ENCODE measurements around the gene NUDT2.

DNA sequence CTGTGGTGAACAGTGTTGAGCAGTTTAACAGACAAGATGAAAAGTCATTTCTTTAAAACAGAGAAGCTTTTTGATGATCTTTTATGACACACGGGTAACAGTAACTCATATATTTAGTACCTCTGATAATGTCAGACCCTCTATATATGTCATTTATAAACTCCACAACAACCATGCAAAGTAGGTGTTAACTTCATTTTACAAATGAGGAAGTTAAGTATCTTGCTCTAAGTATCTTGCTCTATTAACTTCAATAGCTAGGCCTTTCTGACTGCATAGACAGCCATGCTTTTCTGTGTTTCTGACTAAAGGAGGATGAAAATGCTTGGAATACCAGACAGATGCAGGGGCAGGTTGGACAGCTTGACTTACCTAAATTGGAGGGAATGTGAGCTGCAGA is 1.8 kb downstream of the NUDT2 start:
- TF ChIP-seq, protein P1, sequence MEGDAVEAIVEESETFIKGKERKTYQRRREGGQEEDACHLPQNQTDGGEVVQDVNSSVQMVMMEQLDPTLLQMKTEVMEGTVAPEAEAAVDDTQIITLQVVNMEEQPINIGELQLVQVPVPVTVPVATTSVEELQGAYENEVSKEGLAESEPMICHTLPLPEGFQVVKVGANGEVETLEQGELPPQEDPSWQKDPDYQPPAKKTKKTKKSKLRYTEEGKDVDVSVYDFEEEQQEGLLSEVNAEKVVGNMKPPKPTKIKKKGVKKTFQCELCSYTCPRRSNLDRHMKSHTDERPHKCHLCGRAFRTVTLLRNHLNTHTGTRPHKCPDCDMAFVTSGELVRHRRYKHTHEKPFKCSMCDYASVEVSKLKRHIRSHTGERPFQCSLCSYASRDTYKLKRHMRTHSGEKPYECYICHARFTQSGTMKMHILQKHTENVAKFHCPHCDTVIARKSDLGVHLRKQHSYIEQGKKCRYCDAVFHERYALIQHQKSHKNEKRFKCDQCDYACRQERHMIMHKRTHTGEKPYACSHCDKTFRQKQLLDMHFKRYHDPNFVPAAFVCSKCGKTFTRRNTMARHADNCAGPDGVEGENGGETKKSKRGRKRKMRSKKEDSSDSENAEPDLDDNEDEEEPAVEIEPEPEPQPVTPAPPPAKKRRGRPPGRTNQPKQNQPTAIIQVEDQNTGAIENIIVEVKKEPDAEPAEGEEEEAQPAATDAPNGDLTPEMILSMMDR (IDR thresholded peaks at IDR 0.05) = no peak
- no peak for TF ChIP-seq EP300 (IDR thresholded peaks at IDR 0.05)

Measured in ovary (tissue), 3 donors.